ENCODE data around the gene STXBP5.

The STXBP5 gene

DNA sequence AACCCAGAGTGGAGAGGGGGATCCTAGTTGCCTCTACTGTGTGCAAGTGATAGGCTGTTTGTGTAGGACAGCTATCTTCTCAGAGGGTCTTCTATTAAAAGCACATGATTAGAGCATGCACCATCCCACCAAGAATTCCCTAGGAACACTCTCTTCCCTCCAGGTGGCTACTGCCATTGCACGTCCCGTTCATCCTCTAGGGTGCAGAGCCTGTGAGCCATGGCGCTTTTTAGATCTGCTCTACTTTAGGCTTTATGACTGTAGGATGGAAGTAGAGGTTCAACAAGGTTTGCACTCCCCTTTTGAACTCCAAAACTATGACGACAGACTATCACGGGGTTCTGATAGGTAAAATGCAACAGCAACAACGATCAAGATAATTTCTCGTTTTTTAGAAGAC lies 213.7 kb downstream of the STXBP5 start:
- Histone ChIP-seq H4K20me1 (ENCODE audit: insufficient read depth, low read length) (no peaks in the 10 kb centered on the region), H3K27me3 (replicated peaks; ENCODE audit: insufficient read depth, low read length) (no peaks in the 10 kb centered on the region), H3K4me3 (ENCODE audit: low read length) (no peak overlapping the region), H3F3A (ENCODE audit: insufficient read depth, low read length) (no peaks in the 10 kb centered on the region), H3K4me1 (ENCODE audit: low read length) (no peaks in the 10 kb centered on the region), H3K36me3 (replicated peaks; ENCODE audit: insufficient read depth, low read length) (no peaks in the 10 kb centered on the region), H3K4me2 (ENCODE audit: low read depth, low read length) (no peak overlapping the region), H2AFZ (ENCODE audit: low read length) (no peak overlapping the region), H3K9me3 (replicated peaks; ENCODE audit: insufficient read depth, low read length) (no peaks in the 10 kb centered on the region), H3K27ac (ENCODE audit: low read length) (no peak overlapping the region), H3K79me2 (ENCODE audit: low read length) (no peaks in the 10 kb centered on the region), H3K9ac (ENCODE audit: low read length) (no peak overlapping the region), H3K9me2 (replicated peaks; ENCODE audit: insufficient read depth, low read length) (no peaks in the 10 kb centered on the region)
- no peak for DNase-seq
- TF ChIP-seq EZH2 (optimal IDR thresholded peaks at IDR 0.05; ENCODE audit: low read depth, low read length) (no peak), EZH2phosphoT487 (IDR thresholded peaks at IDR 0.05; ENCODE audit: low read length) (no peak)
- TF ChIP-seq, protein P1, sequence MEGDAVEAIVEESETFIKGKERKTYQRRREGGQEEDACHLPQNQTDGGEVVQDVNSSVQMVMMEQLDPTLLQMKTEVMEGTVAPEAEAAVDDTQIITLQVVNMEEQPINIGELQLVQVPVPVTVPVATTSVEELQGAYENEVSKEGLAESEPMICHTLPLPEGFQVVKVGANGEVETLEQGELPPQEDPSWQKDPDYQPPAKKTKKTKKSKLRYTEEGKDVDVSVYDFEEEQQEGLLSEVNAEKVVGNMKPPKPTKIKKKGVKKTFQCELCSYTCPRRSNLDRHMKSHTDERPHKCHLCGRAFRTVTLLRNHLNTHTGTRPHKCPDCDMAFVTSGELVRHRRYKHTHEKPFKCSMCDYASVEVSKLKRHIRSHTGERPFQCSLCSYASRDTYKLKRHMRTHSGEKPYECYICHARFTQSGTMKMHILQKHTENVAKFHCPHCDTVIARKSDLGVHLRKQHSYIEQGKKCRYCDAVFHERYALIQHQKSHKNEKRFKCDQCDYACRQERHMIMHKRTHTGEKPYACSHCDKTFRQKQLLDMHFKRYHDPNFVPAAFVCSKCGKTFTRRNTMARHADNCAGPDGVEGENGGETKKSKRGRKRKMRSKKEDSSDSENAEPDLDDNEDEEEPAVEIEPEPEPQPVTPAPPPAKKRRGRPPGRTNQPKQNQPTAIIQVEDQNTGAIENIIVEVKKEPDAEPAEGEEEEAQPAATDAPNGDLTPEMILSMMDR (IDR thresholded peaks at IDR 0.05; ENCODE audit: low read length), result no peak

DNA sequence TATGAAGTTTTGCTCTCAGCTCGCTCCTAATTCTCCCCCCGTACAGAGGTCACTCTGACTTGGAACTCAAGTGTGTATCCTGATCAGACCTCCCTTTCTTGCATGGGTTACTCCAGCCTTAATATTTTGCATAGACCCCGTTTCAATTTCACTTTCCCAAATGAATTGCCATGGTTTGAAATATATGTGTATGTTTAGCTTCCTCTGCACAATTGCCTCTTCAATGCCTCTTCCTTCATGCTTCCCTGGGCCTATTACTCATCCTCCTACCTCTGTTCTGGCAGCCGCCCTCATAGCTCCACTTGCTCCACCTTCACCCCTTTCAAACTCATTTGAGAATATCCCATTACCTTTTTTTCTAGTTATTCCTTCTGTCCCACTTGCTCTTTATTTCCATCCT lies 214.3 kb downstream of the STXBP5 start:
- Histone ChIP-seq H3K4me1 (ENCODE audit: low read length) (no peaks in the 10 kb centered on the region), H3K9ac (ENCODE audit: low read length) (no peak overlapping the region), H3F3A (ENCODE audit: insufficient read depth, low read length) (no peaks in the 10 kb centered on the region), H2AFZ (ENCODE audit: low read length) (no peak overlapping the region), H3K79me2 (ENCODE audit: low read length) (no peaks in the 10 kb centered on the region), H3K4me3 (ENCODE audit: low read length) (no peak overlapping the region), H3K4me2 (ENCODE audit: low read depth, low read length) (no peak overlapping the region), H3K9me3 (replicated peaks; ENCODE audit: insufficient read depth, low read length) (no peaks in the 10 kb centered on the region), H3K27ac (ENCODE audit: low read length) (no peak overlapping the region), H3K9me2 (replicated peaks; ENCODE audit: insufficient read depth, low read length) (no peaks in the 10 kb centered on the region), H4K20me1 (ENCODE audit: insufficient read depth, low read length) (no peaks in the 10 kb centered on the region), H3K36me3 (replicated peaks; ENCODE audit: insufficient read depth, low read length) (no peaks in the 10 kb centered on the region), H3K27me3 (replicated peaks; ENCODE audit: insufficient read depth, low read length) (no peaks in the 10 kb centered on the region)
- no peak for DNase-seq
- no peak for TF ChIP-seq EZH2 (optimal IDR thresholded peaks at IDR 0.05; ENCODE audit: low read depth, low read length)
- no peak for TF ChIP-seq EZH2phosphoT487 (IDR thresholded peaks at IDR 0.05; ENCODE audit: low read length)
- TF ChIP-seq, protein P1 (IDR thresholded peaks at IDR 0.05; ENCODE audit: low read length), result no peak

DNA sequence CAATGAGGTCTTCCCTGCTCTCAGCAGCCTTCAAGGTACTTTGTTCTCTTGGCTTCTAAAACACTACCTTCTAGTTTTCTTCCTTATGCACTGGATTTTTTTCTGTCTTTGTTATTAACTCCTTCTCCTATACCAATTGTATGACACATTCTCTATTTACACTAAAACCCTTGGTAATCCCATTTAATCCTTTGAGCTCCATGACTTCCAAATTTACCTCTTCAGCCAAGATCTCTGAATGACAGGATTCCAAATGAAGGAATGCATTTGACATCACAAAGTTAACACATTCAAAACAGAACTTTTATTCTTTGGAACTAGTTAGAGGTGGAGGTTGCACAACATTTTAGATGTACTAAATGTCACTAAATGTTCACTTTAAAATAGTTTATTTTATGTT lies 217.7 kb downstream of the STXBP5 start:
- Histone ChIP-seq H3K79me2 (ENCODE audit: low read length) (no peaks in the 10 kb centered on the region), H3K27me3 (replicated peaks; ENCODE audit: insufficient read depth, low read length) (no peaks in the 10 kb centered on the region), H3K9me2 (replicated peaks; ENCODE audit: insufficient read depth, low read length) (no peaks in the 10 kb centered on the region), H3K27ac (ENCODE audit: low read length) (no peak overlapping the region), H3K36me3 (replicated peaks; ENCODE audit: insufficient read depth, low read length) (no peaks in the 10 kb centered on the region), H2AFZ (ENCODE audit: low read length) (no peak overlapping the region), H3K4me3 (ENCODE audit: low read length) (no peak overlapping the region), H3F3A (ENCODE audit: insufficient read depth, low read length) (no peaks in the 10 kb centered on the region), H3K4me2 (ENCODE audit: low read depth, low read length) (no peak overlapping the region), H3K4me1 (ENCODE audit: low read length) (no peaks in the 10 kb centered on the region), H3K9me3 (replicated peaks; ENCODE audit: insufficient read depth, low read length) (no peaks in the 10 kb centered on the region), H4K20me1 (ENCODE audit: insufficient read depth, low read length) (no peaks in the 10 kb centered on the region), H3K9ac (ENCODE audit: low read length) (no peak overlapping the region)
- no peak for DNase-seq
- TF ChIP-seq EZH2phosphoT487 (IDR thresholded peaks at IDR 0.05; ENCODE audit: low read length), result no peak
- TF ChIP-seq EZH2 (optimal IDR thresholded peaks at IDR 0.05; ENCODE audit: low read depth, low read length), result no peak
- TF ChIP-seq, protein P1 (IDR thresholded peaks at IDR 0.05; ENCODE audit: low read length), result no peak

Data from MM.1S (cell line).